ENCODE data around the gene PTPRN2. TPM values are rescaled to one million over a fixed set of nuclear protein-coding genes. Genes with fewer than 3 reads are reported as not detected.
A peak's percentile ranks its signal among the peaks of the same experiment; 100 is the strongest.

The PTPRN2 gene
- total and polyA plus RNA-seq, 8 donors, result 4.9 to 136 (median 46.8) TPM

- WGBS, 5 donors, result 7 to 18% (median 9%) methylated on average over 26 to 64 of the region's 64 CpGs
- DNase-seq, result peak in 1 of 2 donors; percentile 18
- peak overlapping the region in 2 of 4 donors; percentile 16 to 56 for H3K4me3 ChIP-seq
- TF ChIP-seq CTCF (IDR thresholded peaks at IDR 0.05) (no peak), EP300 (IDR thresholded peaks at IDR 0.05) (no peak), POLR2A (IDR thresholded peaks at IDR 0.05) (no peak), POLR2AphosphoS5 (IDR thresholded peaks at IDR 0.05) (no peak)
- intact Hi-C loops (cut with DNase I; ENCODE audit: low total_unique reads), result no loop called here
- H3K27me3 ChIP-seq, result peaks cover 26 to 84% (median 54%) of the 10 kb centered on the region in 3 donors
- no peaks in the 10 kb centered on the region for H3K36me3 ChIP-seq
- H3K27ac ChIP-seq, result no peak overlapping the region
- H3K4me1 ChIP-seq, result peaks cover 30 to 53% (median 48%) of the 10 kb centered on the region in 4 donors
- peaks cover 0 to 3% (median 0%) of the 10 kb centered on the region in 4 donors for H3K9me3 ChIP-seq
These were observed 893.9 kb downstream of the PTPRN2 start for GRCh38 chr7:157693521-157694375.

DNA sequence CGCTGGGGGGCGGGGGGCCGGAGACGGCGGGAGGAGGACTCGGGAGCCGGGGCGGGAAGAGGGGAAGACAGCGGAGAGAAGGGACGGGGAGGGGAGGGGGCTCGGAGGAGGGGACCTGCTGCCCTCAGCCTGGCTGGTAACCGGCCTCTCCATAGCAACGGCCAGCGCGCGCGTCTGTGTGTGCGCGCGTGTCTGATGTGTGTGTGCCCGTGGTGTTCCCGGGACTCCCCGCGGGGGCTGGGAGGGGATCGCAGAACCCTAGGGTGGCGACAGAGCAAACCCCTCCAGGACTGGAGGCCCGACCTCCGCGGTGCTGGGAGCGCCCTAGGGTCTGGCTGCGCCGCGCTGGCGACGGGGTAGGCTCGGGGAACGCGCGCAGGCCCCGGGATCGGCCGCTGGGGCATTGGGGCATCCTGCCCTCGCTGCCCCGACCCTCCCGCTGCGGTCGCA is 894.5 kb downstream of the PTPRN2 start:
- peaks cover 0 to 3% (median 0%) of the 10 kb centered on the region in 4 donors for H3K9me3 ChIP-seq
- intact Hi-C loops (cut with DNase I; ENCODE audit: low total_unique reads), result no loop called here
- peaks cover 30 to 59% (median 53%) of the 10 kb centered on the region in 4 donors for H3K4me1 ChIP-seq
- no peak overlapping the region for H3K27ac ChIP-seq
- 3 to 7% (median 4%) methylated on average over 25 to 46 of the region's 47 CpGs for WGBS, 5 donors
- H3K27me3 ChIP-seq, result peaks cover 32 to 88% (median 60%) of the 10 kb centered on the region in 3 donors
- no peaks in the 10 kb centered on the region for H3K36me3 ChIP-seq
- H3K4me3 ChIP-seq, result peak overlapping the region in 2 of 4 donors; percentile 16 to 56
- peak in 1 of 2 donors; percentile 20 for DNase-seq
- TF ChIP-seq POLR2AphosphoS5 (IDR thresholded peaks at IDR 0.05) (no peak), POLR2A (IDR thresholded peaks at IDR 0.05) (no peak), EP300 (IDR thresholded peaks at IDR 0.05) (no peak), CTCF (IDR thresholded peaks at IDR 0.05) (no peak)

DNA sequence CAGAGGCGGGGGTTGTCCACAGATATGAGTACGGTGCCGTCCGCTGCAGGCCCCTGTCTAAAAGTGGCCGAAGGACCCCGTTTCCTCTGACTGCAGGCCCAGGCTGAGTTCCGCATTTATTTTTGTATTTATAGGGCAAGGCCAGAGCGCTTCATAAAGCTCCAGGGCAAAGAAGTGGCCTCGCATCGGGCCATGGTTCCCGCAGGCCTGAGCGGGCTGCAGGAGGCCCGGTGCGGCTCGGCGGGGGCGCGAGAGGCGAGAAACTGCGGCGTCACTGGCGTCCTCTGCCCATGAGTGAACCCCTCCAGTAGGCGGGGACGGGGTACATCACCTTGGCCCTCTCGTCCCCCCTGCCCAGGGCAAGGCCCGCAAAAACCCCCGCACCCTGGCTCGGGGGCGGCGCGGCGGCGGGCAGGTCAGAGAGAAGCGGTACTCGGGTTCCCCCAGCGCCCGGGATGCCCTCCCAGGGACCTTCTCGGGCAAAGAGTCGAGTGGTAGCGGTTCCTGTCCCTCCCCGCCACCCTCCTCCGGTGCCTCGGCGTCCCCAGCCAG is 895.1 kb downstream of the PTPRN2 start:
- H3K27me3 ChIP-seq, result peaks cover 32 to 88% (median 62%) of the 10 kb centered on the region in 3 donors
- peaks cover 30 to 59% (median 53%) of the 10 kb centered on the region in 4 donors for H3K4me1 ChIP-seq
- 15 to 33% (median 23%) methylated on average over 6 to 44 of the region's 44 CpGs for WGBS, 5 donors
- intact Hi-C loops (cut with DNase I; ENCODE audit: low total_unique reads), result no loop called here
- TF ChIP-seq EP300 (IDR thresholded peaks at IDR 0.05), result no peak
- H3K4me3 ChIP-seq, result peak overlapping the region in 1 of 4 donors; percentile 56
- DNase-seq, result no peak
- H3K27ac ChIP-seq, result no peak overlapping the region
- no peaks in the 10 kb centered on the region for H3K36me3 ChIP-seq
- H3K9me3 ChIP-seq, result peaks cover 0 to 3% (median 0%) of the 10 kb centered on the region in 4 donors

- DNase-seq, result no peak
- 7 to 17% (median 10%) methylated on average over 32 to 64 of the region's 64 CpGs for WGBS, 5 donors
- Histone ChIP-seq H3K4me3 (peak overlapping the region; percentile 34 to 56 (median 46)), H3K27ac (no peak overlapping the region), H3K36me3 (no peaks in the 10 kb centered on the region), H3K9me3 (peaks cover 0 to 3% (median 0%) of the 10 kb centered on the region in 4 donors), H3K4me1 (peaks cover 30 to 59% (median 53%) of the 10 kb centered on the region in 4 donors), H3K27me3 (peaks cover 32 to 93% (median 65%) of the 10 kb centered on the region in 3 donors)
- intact Hi-C loops (cut with DNase I; ENCODE audit: low total_unique reads), result no loop called here
- TF ChIP-seq EP300 (IDR thresholded peaks at IDR 0.05) (no peak), POLR2AphosphoS5 (IDR thresholded peaks at IDR 0.05) (no peak), CTCF (IDR thresholded peaks at IDR 0.05) (no peak), POLR2A (IDR thresholded peaks at IDR 0.05) (no peak)
These were observed 895.8 kb downstream of the PTPRN2 start for GRCh38 chr7:157691586-157692459.
